NT2/D1 (cell line): Measurements from ENCODE around the gene TCAF1.
"Not testable (repeated sequence)": the region's sequence is repeated elsewhere in the genome, so short reads cannot be mapped to it uniquely, and the experiment has no call there.

Source experiments
- SUZ12 ChIP-seq: IDR thresholded peaks from 2 replicates; pipeline ENCODE4 v1.6.1; 2011; ENCODE audit not compliant: insufficient read length, insufficient read depth; ENCODE audit errors: extremely low read depth
- YY1 ChIP-seq: IDR thresholded peaks from 2 replicates; pipeline ENCODE4 v1.6.1; 2011; ENCODE audit not compliant: insufficient read length, insufficient read depth
- ZNF274 ChIP-seq: IDR thresholded peaks from 2 replicates; pipeline ENCODE4 v1.6.1; 2011; ENCODE audit warnings: mild to moderate bottlenecking, low read depth, low read length

DNA sequence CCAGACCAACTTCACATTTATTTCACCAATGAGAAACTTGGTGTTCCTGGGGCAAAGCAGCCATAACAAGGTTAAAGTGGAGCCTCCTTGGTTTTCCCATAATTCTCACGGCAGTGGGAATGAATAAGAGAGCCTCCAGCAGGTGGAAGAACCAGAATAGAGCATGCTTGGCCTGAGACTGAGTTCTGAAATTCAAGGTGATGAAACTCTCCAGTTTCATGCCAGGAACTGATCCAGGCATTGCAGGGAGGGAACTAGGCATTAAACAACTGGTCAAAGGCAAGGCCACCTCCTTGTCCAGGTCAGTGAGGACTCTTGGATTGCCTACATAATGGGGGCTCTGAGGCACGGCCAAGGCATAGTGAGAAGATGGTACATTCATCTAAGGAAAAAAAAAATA lies 44.0 kb downstream of the TCAF1 start:
- not testable (repeated sequence) for TF ChIP-seq ZNF274, YY1, SUZ12
